ENCODE data around the gene ASB12. TPM values are rescaled to one million over a fixed set of nuclear protein-coding genes. Genes with fewer than 3 reads are reported as not detected.

The ASB12 gene
- polyA plus RNA-seq, 12 donors = 9.9 to 32.9 (median 22.0) TPM; not detected in 1

- no peak for DNase-seq
Observed at GRCh38 chrX:64190136-64190740, 40.2 kb downstream of the ASB12 start.

- DNase-seq = no peak
Observed at GRCh38 chrX:64188901-64189300, 41.5 kb downstream of the ASB12 start.

GRCh38 chrX:64187762-64188150 lies 42.7 kb downstream of the ASB12 start:
- no peak for DNase-seq

- no peak for DNase-seq
Observed at GRCh38 chrX:64186974-64187761, 43.2 kb downstream of the ASB12 start.

GRCh38 chrX:64184396-64184795 lies 46.0 kb downstream of the ASB12 start:
- no peak for DNase-seq

GRCh38 chrX:64182208-64182607 lies 48.2 kb downstream of the ASB12 start:
- DNase-seq = no peak

- DNase-seq = no peak
Observed at GRCh38 chrX:64176876-64177275, 53.5 kb downstream of the ASB12 start.

Other genes with a start within 250 kb of the ASB12 start
- gene AMER1, start 24.9 kb downstream of the ASB12 start, polyA plus RNA-seq (ENCODE audit: insufficient read length in 12 of 12) = 1 to 10 TPM in 11 of 12 donors, not detected in 1; 5.8 to 7.6 (median 6.3) TPM
- 1 to 10 TPM in 8 of 12 donors, under 1 TPM in 2, not detected in 2; 0.70 to 1.9 (median 1.4) TPM for gene MTMR8, start 164.8 kb upstream of the ASB12 start, polyA plus RNA-seq (ENCODE audit: insufficient read length in 12 of 12)